Left colon (tissue), 2 donors: ENCODE measurements around the gene PDE4B. TPM values are rescaled to one million over a fixed set of nuclear protein-coding genes. Genes with fewer than 3 reads are reported as not detected.
"Not testable (repeated sequence)": the region's sequence is repeated elsewhere in the genome, so short reads cannot be mapped to it uniquely, and the experiment has no call there.

Experiments used
- ATAC-seq: fragments of 200-7000 bp; cut with Tn5 transposase; one replicate; pipeline ENCODE4 v1.9.1; 2020; ENCODE audit warnings: mild to moderate bottlenecking, moderate library complexity
- DNase-seq, 2 donors: peaks; one replicate each; pipeline ENCODE4 v3.0.0-alpha.2; 2020
- intact Hi-C, 2 donors: fragments of 100-400 bp; cut with DNase I in 1 of 2; cut with micrococcal nuclease in 1 of 2; formaldehyde crosslinking; loops; one replicate each; pipeline versions ENCODE4 v1.11.2 to v1.14.0; 2022; cut with DNase I, micrococcal nuclease
- total RNA-seq, 2 donors: library from RNA; stranded (reverse); fragmentation: NEBNext Ultra II Directional; extraction: Animal tissue kit (Norgen Biotek cat#: 25700); gene quantifications; one replicate each; pipeline ENCODE4 v1.2.1, GENCODE V29; 2021
- donor health status: DM: no; HTN: no; CAD: no.
- donor health status: DM: yes; HTN: yes; CAD: no.

Gene PDE4B
- total RNA-seq, 2 donors from 2014 or later: 4.2 to 4.4 TPM

- intact Hi-C loops: no loop called here
- ATAC-seq: no peak
These were observed 527.5 kb downstream of the PDE4B start for GRCh38 chr1:66320231-66320630.

GRCh38 chr1:66322462-66322861 lies 529.8 kb downstream of the PDE4B start:
- ATAC-seq, DNase-seq, intact Hi-C loops: not testable (repeated sequence)

More at GRCh38 chr1:66320231-66320630, 527.5 kb downstream of the PDE4B start:
- no peak for DNase-seq

- ATAC-seq (no peak), DNase-seq (no peak)
- intact Hi-C loops: no loop called here
These were observed 531.4 kb downstream of the PDE4B start for GRCh38 chr1:66323958-66324625.

- no peak for DNase-seq
- intact Hi-C loops: no loop called here
- no peak for ATAC-seq
These were observed 533.1 kb downstream of the PDE4B start for GRCh38 chr1:66325594-66326380.

GRCh38 chr1:66326867-66327266 lies 534.2 kb downstream of the PDE4B start:
- DNase-seq (no peak), ATAC-seq (no peak)
- intact Hi-C loops: no loop called here

GRCh38 chr1:66327588-66327987 lies 534.9 kb downstream of the PDE4B start:
- ATAC-seq: no peak

GRCh38 chr1:66328896-66329295 lies 536.2 kb downstream of the PDE4B start:
- intact Hi-C loops: no loop called here
- DNase-seq: no peak
- no peak for ATAC-seq

More at GRCh38 chr1:66327588-66327987, 534.9 kb downstream of the PDE4B start:
- no peak for DNase-seq
- intact Hi-C loops: no loop called here

- no peak for ATAC-seq
- intact Hi-C loops: loop anchor here in 1 of 2 donors (5.0 kb wide), 1 partner anchor 58 kb away; no protein-coding TSS in a partner anchor
- no peak for DNase-seq
These were observed 538.0 kb downstream of the PDE4B start for GRCh38 chr1:66330722-66331141.

- ATAC-seq: peak; percentile 74
- peak; percentile 61 to 72 for DNase-seq
- intact Hi-C loops: loop anchor here in 1 of 2 donors (5.0 kb wide), 1 partner anchor 60 kb away; no protein-coding TSS in a partner anchor
These were observed 539.2 kb downstream of the PDE4B start for GRCh38 chr1:66331658-66332547.

- ATAC-seq (peak; percentile 12), DNase-seq (no peak)
- intact Hi-C loops: loop anchor here in 1 of 2 donors (5.0 kb wide), 1 partner anchor 60 kb away; no protein-coding TSS in a partner anchor
These were observed 539.8 kb downstream of the PDE4B start for GRCh38 chr1:66332548-66332901.

- intact Hi-C loops: loop anchor here in 1 of 2 donors (5.0 kb wide), 1 partner anchor 61 kb away; no protein-coding TSS in a partner anchor
- ATAC-seq (no peak), DNase-seq (peak in 1 of 2 donors; percentile 37)
These were observed 540.9 kb downstream of the PDE4B start for GRCh38 chr1:66333466-66334199.

GRCh38 chr1:66334318-66334717 lies 541.6 kb downstream of the PDE4B start:
- ATAC-seq (no peak), DNase-seq (no peak)
- intact Hi-C loops: loop anchor here in 1 of 2 donors (5.0 kb wide), 1 partner anchor 62 kb away; no protein-coding TSS in a partner anchor

GRCh38 chr1:66335125-66335524 lies 542.4 kb downstream of the PDE4B start:
- intact Hi-C loops: no loop called here
- ATAC-seq: no peak
- DNase-seq: no peak

- ATAC-seq: peak; percentile 43
- intact Hi-C loops: no loop called here
- DNase-seq: peak; percentile 51 to 75
These were observed 543.4 kb downstream of the PDE4B start for GRCh38 chr1:66335859-66336640.

GRCh38 chr1:66336641-66336990 lies 543.9 kb downstream of the PDE4B start:
- DNase-seq: no peak
- intact Hi-C loops: no loop called here

GRCh38 chr1:66337249-66337648 lies 544.6 kb downstream of the PDE4B start:
- DNase-seq (no peak), ATAC-seq (no peak)
- intact Hi-C loops: no loop called here

More at GRCh38 chr1:66336641-66336990, 543.9 kb downstream of the PDE4B start:
- no peak for ATAC-seq

GRCh38 chr1:66339944-66340343 lies 547.2 kb downstream of the PDE4B start:
- DNase-seq (no peak), ATAC-seq (no peak)
- intact Hi-C loops: no loop called here
